GM23248 (cell line): Measurements from ENCODE around the gene SDCCAG8.

ENCODE experiments used
- EZH2 ChIP-seq: fragments of 200-600 bp; sonication (generic); IDR thresholded peaks from 2 replicates; pipeline ENCODE4 v1.6.1; 2018; ENCODE audit warnings: antibody characterized with exemption, mild to moderate bottlenecking; ENCODE audit not compliant: insufficient read depth, poor library complexity, severe bottlenecking
- EZH2phosphoT487 ChIP-seq: fragments of 200-600 bp; sonication (generic); IDR thresholded peaks from 2 replicates; pipeline ENCODE4 v1.6.1; 2018; ENCODE audit warnings: antibody characterized with exemption, moderate library complexity, mild to moderate bottlenecking, low read depth; ENCODE audit not compliant: insufficient read depth

DNA sequence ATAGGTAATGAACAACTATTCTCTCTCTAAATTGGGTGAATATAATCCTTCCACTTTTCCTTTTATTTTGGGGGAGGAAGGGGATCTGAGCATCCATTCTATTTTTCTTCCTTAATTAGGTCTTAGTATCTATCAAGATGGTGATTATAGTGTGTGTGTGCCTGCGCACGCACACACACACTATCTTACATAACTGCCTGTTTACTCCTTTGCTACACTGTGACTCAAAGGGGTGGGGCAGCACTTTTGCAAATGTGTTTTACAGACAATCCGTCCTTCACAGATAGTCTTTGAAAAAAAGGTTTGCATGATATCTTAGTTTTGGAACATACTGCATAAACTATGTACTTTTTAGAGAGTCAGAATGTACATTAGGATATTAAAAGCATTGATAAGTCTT lies 191.5 kb downstream of the SDCCAG8 start:
- TF ChIP-seq EZH2 (no peak), EZH2phosphoT487 (no peak)
